ENCODE data around the gene TBC1D3I.
"Not testable (repeated sequence)": the region's sequence is repeated elsewhere in the genome, so short reads cannot be mapped to it uniquely, and the experiment has no call there.

Gene TBC1D3I

GRCh38 chr17:36264470-36264869, at the start of gene TBC1D3I:
TSS of gene TBC1D3I (minus strand) at chr17:36264570. CDS start at chr17:36262985, 1,585 bp downstream.
- DNase-seq (ENCODE audit: low read depth) = not testable (repeated sequence)

GRCh38 chr17:36295161-36295560, 30.8 kb upstream of the TBC1D3I start:
- DNase-seq (ENCODE audit: low read depth) = not testable (repeated sequence)

GRCh38 chr17:36289965-36290612, 25.7 kb upstream of the TBC1D3I start:
- DNase-seq (ENCODE audit: low read depth) = not testable (repeated sequence)

GRCh38 chr17:36284219-36284618, 19.8 kb upstream of the TBC1D3I start:
- not testable (repeated sequence) for DNase-seq (ENCODE audit: low read depth)

- not testable (repeated sequence) for DNase-seq (ENCODE audit: low read depth)
Measured at GRCh38 chr17:36283256-36283655, 18.9 kb upstream of the TBC1D3I start.

GRCh38 chr17:36242046-36242445, 22.3 kb downstream of the TBC1D3I start:
- DNase-seq (ENCODE audit: low read depth) = not testable (repeated sequence)

- DNase-seq (ENCODE audit: low read depth) = not testable (repeated sequence)
Measured at GRCh38 chr17:36229644-36230043, 34.7 kb downstream of the TBC1D3I start.

GRCh38 chr17:36222967-36223366, 41.4 kb downstream of the TBC1D3I start:
- DNase-seq (ENCODE audit: low read depth) = not testable (repeated sequence)

- not testable (repeated sequence) for DNase-seq (ENCODE audit: low read depth)
Measured at GRCh38 chr17:36221581-36222100, 42.7 kb downstream of the TBC1D3I start.

GRCh38 chr17:36220737-36221580, 43.4 kb downstream of the TBC1D3I start:
- not testable (repeated sequence) for DNase-seq (ENCODE audit: low read depth)

- DNase-seq (ENCODE audit: low read depth) = not testable (repeated sequence)
Measured at GRCh38 chr17:36219556-36219955, 44.8 kb downstream of the TBC1D3I start.

- not testable (repeated sequence) for DNase-seq (ENCODE audit: low read depth)
Measured at GRCh38 chr17:36215406-36216308, 48.7 kb downstream of the TBC1D3I start.

GRCh38 chr17:36214918-36215317, 49.5 kb downstream of the TBC1D3I start:
- no peak for DNase-seq (ENCODE audit: low read depth)

GRCh38 chr17:36213695-36214094, 50.7 kb downstream of the TBC1D3I start:
- no peak for DNase-seq (ENCODE audit: low read depth)

- DNase-seq (ENCODE audit: low read depth) = no peak
Measured at GRCh38 chr17:36212966-36213365, 51.4 kb downstream of the TBC1D3I start.

GRCh38 chr17:36212272-36212605, 52.1 kb downstream of the TBC1D3I start:
- no peak for DNase-seq (ENCODE audit: low read depth)

- DNase-seq (ENCODE audit: low read depth) = not testable (repeated sequence)
Measured at GRCh38 chr17:36211484-36212271, 52.7 kb downstream of the TBC1D3I start.

GRCh38 chr17:36210439-36211211, 53.7 kb downstream of the TBC1D3I start, which contains the start of gene CCL4L2:
TSS of gene CCL4L2 (plus strand) at chr17:36211063.
- DNase-seq (ENCODE audit: low read depth) = not testable (repeated sequence)

GRCh38 chr17:36209575-36209974, 54.8 kb downstream of the TBC1D3I start:
- no peak for DNase-seq (ENCODE audit: low read depth)

GRCh38 chr17:36207383-36207782, 57.0 kb downstream of the TBC1D3I start:
- DNase-seq (ENCODE audit: low read depth) = not testable (repeated sequence)

Data from amniotic epithelial cell (primary cell).